ENCODE measurements around the gene MYO5B.

DNA sequence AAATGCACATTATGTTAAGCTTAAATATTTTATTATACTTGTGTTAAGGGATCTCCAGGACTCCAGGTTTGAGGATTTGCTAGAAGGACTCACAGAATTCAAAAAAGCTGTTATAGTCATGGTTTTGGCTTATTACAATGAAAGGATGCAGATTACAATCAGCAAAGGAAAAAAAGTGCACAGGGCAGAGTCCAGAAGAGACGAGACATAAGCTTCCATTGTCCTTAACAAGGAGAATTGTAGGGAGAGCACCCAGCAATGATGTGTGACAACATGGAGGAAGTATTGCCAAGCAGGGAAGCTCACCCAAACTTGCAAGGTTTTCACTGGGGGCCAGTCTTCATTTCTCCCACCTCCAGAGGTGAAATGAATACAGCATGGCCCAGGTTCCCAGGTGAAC is 12.8 kb upstream of the MYO5B start:
- TF ChIP-seq, protein P1, sequence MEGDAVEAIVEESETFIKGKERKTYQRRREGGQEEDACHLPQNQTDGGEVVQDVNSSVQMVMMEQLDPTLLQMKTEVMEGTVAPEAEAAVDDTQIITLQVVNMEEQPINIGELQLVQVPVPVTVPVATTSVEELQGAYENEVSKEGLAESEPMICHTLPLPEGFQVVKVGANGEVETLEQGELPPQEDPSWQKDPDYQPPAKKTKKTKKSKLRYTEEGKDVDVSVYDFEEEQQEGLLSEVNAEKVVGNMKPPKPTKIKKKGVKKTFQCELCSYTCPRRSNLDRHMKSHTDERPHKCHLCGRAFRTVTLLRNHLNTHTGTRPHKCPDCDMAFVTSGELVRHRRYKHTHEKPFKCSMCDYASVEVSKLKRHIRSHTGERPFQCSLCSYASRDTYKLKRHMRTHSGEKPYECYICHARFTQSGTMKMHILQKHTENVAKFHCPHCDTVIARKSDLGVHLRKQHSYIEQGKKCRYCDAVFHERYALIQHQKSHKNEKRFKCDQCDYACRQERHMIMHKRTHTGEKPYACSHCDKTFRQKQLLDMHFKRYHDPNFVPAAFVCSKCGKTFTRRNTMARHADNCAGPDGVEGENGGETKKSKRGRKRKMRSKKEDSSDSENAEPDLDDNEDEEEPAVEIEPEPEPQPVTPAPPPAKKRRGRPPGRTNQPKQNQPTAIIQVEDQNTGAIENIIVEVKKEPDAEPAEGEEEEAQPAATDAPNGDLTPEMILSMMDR (IDR thresholded peaks at IDR 0.05; ENCODE audit: low read depth, low read length, poor library complexity, severe bottlenecking), result no peak
- TF ChIP-seq EZH2phosphoT487 (IDR thresholded peaks at IDR 0.05; ENCODE audit: borderline replicate concordance, low read length), result no peak

All from DOHH2 (cell line).